Neural cell (in vitro differentiated cells): ENCODE results near the gene VAMP1. TPM values are rescaled to one million over a fixed set of nuclear protein-coding genes. Genes with fewer than 3 reads are reported as not detected.
"Not testable (repeated sequence)": the region's sequence is repeated elsewhere in the genome, so short reads cannot be mapped to it uniquely, and the experiment has no call there.

Experiments used
- H2AFZ ChIP-seq: fragments of 200-600, 300-800 bp; sonication (generic), shearing (Covaris generic); 2 replicates; pipeline ENCODE4 v1.6.0; 2014; ENCODE audit warnings: low read depth, mild to moderate bottlenecking, antibody characterized with exemption, low read length, moderate library complexity
- H3F3A ChIP-seq: fragments of 200-600 bp; shearing (Covaris generic); 2 replicates; pipeline ENCODE4 v1.6.1; 2016; ENCODE audit warnings: mild to moderate bottlenecking, moderate library complexity, mixed read lengths, antibody characterized with exemption, low read length; ENCODE audit not compliant: insufficient read depth, poor library complexity, severe bottlenecking
- H3K27ac ChIP-seq: fragments of 200-600, 300-800 bp; sonication (generic), shearing (Covaris generic); 2 replicates; pipeline ENCODE4 v1.5.1; 2014; ENCODE audit warnings: mild to moderate bottlenecking, low read length, moderate library complexity
- H3K27me3 ChIP-seq: fragments of 300-800, 200-600 bp; sonication (generic), shearing (Covaris generic); 2 replicates; pipeline ENCODE4 v1.6.0; 2014; ENCODE audit warnings: mild to moderate bottlenecking, low read depth, low read length, moderate library complexity; ENCODE audit not compliant: insufficient read depth
- H3K36me3 ChIP-seq: fragments of 300-800, 200-600 bp; sonication (generic), shearing (Covaris generic); 2 replicates; pipeline ENCODE4 v1.5.1; 2014; ENCODE audit warnings: mild to moderate bottlenecking, antibody characterized with exemption, low read length, moderate library complexity; ENCODE audit not compliant: insufficient read depth
- H3K4me2 ChIP-seq: fragments of 300-800, 200-600 bp; sonication (generic), shearing (Covaris generic); 2 replicates; pipeline ENCODE4 v1.6.0; 2014; ENCODE audit warnings: mild to moderate bottlenecking, low read length
- H3K4me3 ChIP-seq: fragments of 300-800, 200-600 bp; sonication (generic), shearing (Covaris generic); 2 replicates; pipeline ENCODE4 v1.5.1; 2014; ENCODE audit warnings: mild to moderate bottlenecking, low read length, moderate library complexity
- H3K79me2 ChIP-seq: fragments of 200-600 bp; shearing (Covaris generic); replicated peaks from 2 replicates; pipeline ENCODE4 v1.6.0; 2014; ENCODE audit warnings: mild to moderate bottlenecking, low read length, moderate library complexity; ENCODE audit not compliant: insufficient read depth
- H3K9ac ChIP-seq: fragments of 300-800, 200-600 bp; sonication (generic), shearing (Covaris generic); 2 replicates; pipeline ENCODE4 v1.6.1; 2016; ENCODE audit warnings: mild to moderate bottlenecking, low read length, mixed read lengths
- H3K9me2 ChIP-seq: fragments of 200-600 bp; shearing (Covaris generic); 2 replicates; pipeline ENCODE4 v1.6.1; 2016; ENCODE audit warnings: mild to moderate bottlenecking, low read length, mixed read lengths; ENCODE audit not compliant: insufficient read depth
- H3K9me3 ChIP-seq: fragments of 200-600, 300-800 bp; sonication (generic), shearing (Covaris generic); 2 replicates; pipeline ENCODE4 v1.6.1; 2016; ENCODE audit warnings: mild to moderate bottlenecking, mixed run types, low read length, moderate library complexity, mixed read lengths
- H4K20me1 ChIP-seq: fragments of 200-600 bp; shearing (Covaris generic); 2 replicates; pipeline ENCODE4 v1.6.1; 2016; ENCODE audit warnings: mild to moderate bottlenecking, mixed run types; ENCODE audit not compliant: insufficient read depth
- EP300 ChIP-seq: fragments of 450-650 bp; conservative IDR thresholded peaks from 2 replicates; pipeline ENCODE4 v1.6.1; 2014; ENCODE audit warnings: antibody characterized with exemption, mild to moderate bottlenecking, moderate library complexity; ENCODE audit not compliant: poor library complexity, severe bottlenecking
- EZH2 ChIP-seq: fragments of 200-600, 300-800 bp; shearing (Covaris generic), sonication (generic); IDR thresholded peaks from 2 replicates; pipeline ENCODE4 v1.6.1; 2014; ENCODE audit warnings: antibody characterized with exemption, low read length, borderline replicate concordance, mild to moderate bottlenecking; ENCODE audit not compliant: insufficient read depth, poor library complexity, severe bottlenecking
- MXI1 ChIP-seq: fragments of 450-650 bp; conservative IDR thresholded peaks from 2 replicates; pipeline ENCODE4 v1.6.1; 2014; ENCODE audit warnings: antibody characterized with exemption, mild to moderate bottlenecking; ENCODE audit not compliant: poor library complexity, severe bottlenecking
- POLR2AphosphoS5 ChIP-seq: IDR thresholded peaks from 2 replicates; pipeline ENCODE4 v1.6.1; 2012
- RAD21 ChIP-seq: fragments of 450-650 bp; conservative IDR thresholded peaks from 2 replicates; pipeline ENCODE4 v1.6.1; 2014; ENCODE audit warnings: antibody characterized with exemption, mild to moderate bottlenecking, moderate library complexity
- REST ChIP-seq: IDR thresholded peaks from 2 replicates; pipeline ENCODE4 v1.6.1; 2012; ENCODE audit warnings: borderline replicate concordance
- SMC3 ChIP-seq: fragments of 450-650 bp; conservative IDR thresholded peaks from 2 replicates; pipeline ENCODE4 v1.6.1; 2014; ENCODE audit warnings: antibody characterized with exemption, mild to moderate bottlenecking, moderate library complexity; ENCODE audit not compliant: poor library complexity
- TAF1 ChIP-seq: IDR thresholded peaks from 2 replicates; pipeline ENCODE4 v1.6.1; 2012; ENCODE audit warnings: low read depth
- polyA plus RNA-seq: library from polyadenylated mRNA; depleted of rRNA; stranded (reverse); fragments of >200 nt; gene quantifications from 2 replicates; pipeline ENCODE4 v1.2.3, GENCODE V29; 2014
- TF ChIP-seq, protein P1 (sequence below): fragments of 450-650 bp; IDR thresholded peaks from 2 replicates; pipeline ENCODE4 v1.5.1; 2014; ENCODE audit warnings: antibody characterized with exemption, mild to moderate bottlenecking, moderate library complexity; ENCODE audit not compliant: poor library complexity, severe bottlenecking

VAMP1 gene
- polyA plus RNA-seq, 1 donor from 2014 or later, result 4.3 TPM

DNA sequence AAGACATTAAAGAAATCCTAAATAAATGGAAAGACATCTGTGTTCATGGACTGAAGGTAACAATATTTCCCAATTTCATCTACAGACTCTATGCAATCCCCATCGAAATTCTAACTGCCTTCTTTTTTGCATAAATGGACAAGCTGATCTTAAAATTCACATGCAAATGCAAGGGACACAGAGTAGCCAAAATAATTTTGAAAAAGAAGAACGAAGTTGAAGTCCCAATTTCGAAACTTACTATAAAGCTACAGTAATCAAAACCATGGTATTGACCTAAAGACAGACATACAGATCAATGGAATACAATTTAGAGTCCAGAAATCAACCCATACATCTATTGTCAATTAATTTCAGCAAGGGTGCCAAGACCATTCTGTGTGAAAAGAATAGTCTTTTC is 42.2 kb downstream of the VAMP1 start:
- no peaks in the 10 kb centered on the region for H3K36me3 ChIP-seq
- no peaks in the 10 kb centered on the region for H3K9me3 ChIP-seq
- H2AFZ ChIP-seq, result no peak overlapping the region
- no peak overlapping the region for H3K9ac ChIP-seq
- H4K20me1 ChIP-seq, result no peaks in the 10 kb centered on the region
- H3F3A ChIP-seq, result no peaks in the 10 kb centered on the region
- no peak overlapping the region for H3K27ac ChIP-seq
- H3K79me2 ChIP-seq, result no peaks in the 10 kb centered on the region
- H3K27me3 ChIP-seq, result no peaks in the 10 kb centered on the region
- TF ChIP-seq EP300 (no peak), SMC3 (no peak), TAF1 (no peak), MXI1 (no peak), POLR2AphosphoS5 (no peak), RAD21 (no peak), EZH2 (no peak), REST (no peak)
- TF ChIP-seq, protein P1, sequence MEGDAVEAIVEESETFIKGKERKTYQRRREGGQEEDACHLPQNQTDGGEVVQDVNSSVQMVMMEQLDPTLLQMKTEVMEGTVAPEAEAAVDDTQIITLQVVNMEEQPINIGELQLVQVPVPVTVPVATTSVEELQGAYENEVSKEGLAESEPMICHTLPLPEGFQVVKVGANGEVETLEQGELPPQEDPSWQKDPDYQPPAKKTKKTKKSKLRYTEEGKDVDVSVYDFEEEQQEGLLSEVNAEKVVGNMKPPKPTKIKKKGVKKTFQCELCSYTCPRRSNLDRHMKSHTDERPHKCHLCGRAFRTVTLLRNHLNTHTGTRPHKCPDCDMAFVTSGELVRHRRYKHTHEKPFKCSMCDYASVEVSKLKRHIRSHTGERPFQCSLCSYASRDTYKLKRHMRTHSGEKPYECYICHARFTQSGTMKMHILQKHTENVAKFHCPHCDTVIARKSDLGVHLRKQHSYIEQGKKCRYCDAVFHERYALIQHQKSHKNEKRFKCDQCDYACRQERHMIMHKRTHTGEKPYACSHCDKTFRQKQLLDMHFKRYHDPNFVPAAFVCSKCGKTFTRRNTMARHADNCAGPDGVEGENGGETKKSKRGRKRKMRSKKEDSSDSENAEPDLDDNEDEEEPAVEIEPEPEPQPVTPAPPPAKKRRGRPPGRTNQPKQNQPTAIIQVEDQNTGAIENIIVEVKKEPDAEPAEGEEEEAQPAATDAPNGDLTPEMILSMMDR, result no peak
- no peak overlapping the region for H3K4me3 ChIP-seq
- no peaks in the 10 kb centered on the region for H3K9me2 ChIP-seq
- no peak overlapping the region for H3K4me2 ChIP-seq

DNA sequence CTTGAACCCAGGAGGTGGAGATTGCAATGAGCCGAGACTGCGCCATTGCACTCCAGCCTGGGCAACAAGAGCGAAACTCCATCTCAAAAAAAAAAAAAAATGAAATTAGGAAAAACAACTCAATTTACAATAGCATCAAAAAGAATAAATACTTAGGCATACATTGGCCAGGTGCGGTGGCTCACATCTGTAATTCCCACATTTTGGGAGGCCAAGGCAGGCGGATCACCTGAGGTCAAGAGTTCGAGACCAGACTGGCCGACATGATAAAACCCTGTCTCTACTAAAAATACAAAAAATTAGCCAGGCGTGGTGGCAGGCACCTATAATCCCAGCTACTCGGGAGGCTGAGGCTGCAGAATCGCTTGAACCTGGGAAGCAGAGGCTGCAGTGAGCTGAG is 42.7 kb downstream of the VAMP1 start:
- not testable (repeated sequence) for H3K79me2 ChIP-seq, H3K9ac ChIP-seq

More for the DNA sequence above, 42.7 kb downstream of the VAMP1 start:
- not testable (repeated sequence) for H3K4me3 ChIP-seq, H3F3A ChIP-seq, H3K27me3 ChIP-seq, H3K9me2 ChIP-seq, H3K27ac ChIP-seq, H2AFZ ChIP-seq, H3K36me3 ChIP-seq, H4K20me1 ChIP-seq, H3K4me2 ChIP-seq, H3K9me3 ChIP-seq
